Activated naive CD4-positive, alpha-beta T cell treated with anti-CD3 and anti-CD28 coated beads, Interleukin-2, amount 10 ng/mL, durations not matched to agents 7 days and 5 days (primary cell): ENCODE data around the gene UBE2G1.
A peak's percentile ranks its signal among the peaks of the same experiment; 100 is the strongest.
"Not testable (repeated sequence)": the region's sequence is repeated elsewhere in the genome, so short reads cannot be mapped to it uniquely, and the experiment has no call there.

Experiments used
- CTCF ChIA-PET: fragments of 350-600 bp; sonication (Branson Sonifier 250); formaldehyde crosslinking; loops from one replicate; lab custom pipeline; 2021; ENCODE audit warnings: antibody characterized with exemption; lab: Charles Lee
- DNase-seq: peaks from one replicate; pipeline ENCODE4 v3.0.0-alpha.2; 2020
- H3K27ac Mint-ChIP-seq: one replicate; pipeline ENCODE4 v1.8.0; 2021; ENCODE audit warnings: mild to moderate bottlenecking, moderate library complexity, mixed read lengths
- H3K27me3 Mint-ChIP-seq: one replicate; pipeline ENCODE4 v1.8.0; 2021; ENCODE audit warnings: mild to moderate bottlenecking, mixed read lengths
- H3K36me3 Mint-ChIP-seq: one replicate; pipeline ENCODE4 v1.8.0; 2021; ENCODE audit warnings: mixed read lengths
- H3K4me1 Mint-ChIP-seq: one replicate; pipeline ENCODE4 v1.8.0; 2021; ENCODE audit warnings: mixed read lengths
- H3K4me3 Mint-ChIP-seq: one replicate; pipeline ENCODE4 v1.8.0; 2021; ENCODE audit warnings: mild to moderate bottlenecking, moderate library complexity, mixed read lengths
- H3K9me3 Mint-ChIP-seq: one replicate; pipeline ENCODE4 v1.8.0; 2021; ENCODE audit warnings: mixed read lengths

The UBE2G1 gene

GRCh38 chr17:4276514-4276913 is 90.0 kb downstream of the UBE2G1 start:
- Mint-ChIP-seq H3K36me3 (peaks cover 18% of the 10 kb centered on the region), H3K4me1 (peaks cover 2% of the 10 kb centered on the region), H3K4me3 (no peak overlapping the region), H3K9me3 (no peaks in the 10 kb centered on the region), H3K27me3 (no peaks in the 10 kb centered on the region), H3K27ac (no peak overlapping the region)
- no peak for DNase-seq
- CTCF ChIA-PET, result no interaction called here

- Mint-ChIP-seq H3K4me3 (no peak overlapping the region), H3K36me3 (peaks cover 23% of the 10 kb centered on the region), H3K9me3 (no peaks in the 10 kb centered on the region), H3K4me1 (no peaks in the 10 kb centered on the region), H3K27ac (no peak overlapping the region), H3K27me3 (no peaks in the 10 kb centered on the region)
- no peak for DNase-seq
- CTCF ChIA-PET, result no interaction called here
These were observed 93.5 kb downstream of the UBE2G1 start for GRCh38 chr17:4272972-4273368.

- H3K36me3 Mint-ChIP-seq, result peaks cover 26% of the 10 kb centered on the region
These were observed 94.1 kb downstream of the UBE2G1 start for GRCh38 chr17:4272213-4272971.

GRCh38 chr17:4270736-4271135 is 95.7 kb downstream of the UBE2G1 start:
- H3K36me3 Mint-ChIP-seq, result peaks cover 25% of the 10 kb centered on the region

More at GRCh38 chr17:4272213-4272971, 94.1 kb downstream of the UBE2G1 start:
- no peak overlapping the region for H3K27ac Mint-ChIP-seq
- CTCF ChIA-PET, result no interaction called here
- no peak overlapping the region for H3K4me3 Mint-ChIP-seq
- no peaks in the 10 kb centered on the region for H3K9me3 Mint-ChIP-seq
- no peaks in the 10 kb centered on the region for H3K4me1 Mint-ChIP-seq
- H3K27me3 Mint-ChIP-seq, result no peaks in the 10 kb centered on the region
- DNase-seq, result no peak

GRCh38 chr17:4269915-4270314 is 96.6 kb downstream of the UBE2G1 start:
- no peak overlapping the region for H3K4me3 Mint-ChIP-seq
- H3K27me3 Mint-ChIP-seq, result no peaks in the 10 kb centered on the region
- H3K4me1 Mint-ChIP-seq, result peaks cover 3% of the 10 kb centered on the region
- peaks cover 28% of the 10 kb centered on the region for H3K36me3 Mint-ChIP-seq
- no peak overlapping the region for H3K27ac Mint-ChIP-seq
- CTCF ChIA-PET, result no interaction called here
- no peak for DNase-seq
- no peaks in the 10 kb centered on the region for H3K9me3 Mint-ChIP-seq

More at GRCh38 chr17:4270736-4271135, 95.7 kb downstream of the UBE2G1 start:
- DNase-seq, result no peak
- Mint-ChIP-seq H3K4me1 (no peaks in the 10 kb centered on the region), H3K4me3 (no peak overlapping the region), H3K27me3 (no peaks in the 10 kb centered on the region), H3K27ac (no peak overlapping the region), H3K9me3 (no peaks in the 10 kb centered on the region)
- CTCF ChIA-PET, result no interaction called here

- H3K4me1 Mint-ChIP-seq, result peaks cover 21% of the 10 kb centered on the region
- CTCF ChIA-PET, result interaction anchor here (1.0 kb wide), 1 partner anchor 12 kb away, joined by 3 read pairs; no protein-coding TSS in a partner anchor
- no peaks in the 10 kb centered on the region for H3K27me3 Mint-ChIP-seq
- peaks cover 23% of the 10 kb centered on the region for H3K36me3 Mint-ChIP-seq
- no peak overlapping the region for H3K4me3 Mint-ChIP-seq
- no peaks in the 10 kb centered on the region for H3K9me3 Mint-ChIP-seq
- H3K27ac Mint-ChIP-seq, result no peak overlapping the region
- DNase-seq, result no peak
These were observed 99.1 kb downstream of the UBE2G1 start for GRCh38 chr17:4267402-4267801.

GRCh38 chr17:4266550-4266949 is 99.9 kb downstream of the UBE2G1 start:
- Mint-ChIP-seq H3K4me1 (peaks cover 30% of the 10 kb centered on the region), H3K27me3 (no peaks in the 10 kb centered on the region), H3K4me3 (no peak overlapping the region), H3K36me3 (peaks cover 28% of the 10 kb centered on the region), H3K27ac (no peak overlapping the region), H3K9me3 (peaks cover 2% of the 10 kb centered on the region)
- DNase-seq, result no peak
- CTCF ChIA-PET, result no interaction called here

GRCh38 chr17:4263282-4264215 is 102.9 kb downstream of the UBE2G1 start, which contains the start of gene ANKFY1:
ANKFY1 (minus strand) TSS chr17:4263979; CDS start chr17:4263941, 38 bp downstream.
- CTCF ChIA-PET, result interaction anchor here (1.3 to 2.0 kb wide), 2 partner anchors 13 to 14 kb away, joined by 4 to 5 read pairs; no protein-coding TSS in a partner anchor
- peaks cover 36% of the 10 kb centered on the region for H3K4me1 Mint-ChIP-seq
- H3K9me3 Mint-ChIP-seq, result peaks cover 11% of the 10 kb centered on the region
- H3K4me3 Mint-ChIP-seq, result peak within 1 kb of the TSS; percentile 90
- peak within 1 kb of the TSS; percentile 87 for H3K27ac Mint-ChIP-seq
- H3K27me3 Mint-ChIP-seq, result no peaks in the 10 kb centered on the region
- peaks cover 39% of the 10 kb centered on the region for H3K36me3 Mint-ChIP-seq
- DNase-seq, result peak; percentile 99

GRCh38 chr17:4262703-4263102 is 103.8 kb downstream of the UBE2G1 start:
- no peak for DNase-seq
- Mint-ChIP-seq H3K27ac (peak overlapping the region; percentile 83), H3K4me3 (peak overlapping the region; percentile 90), H3K4me1 (peaks cover 36% of the 10 kb centered on the region), H3K36me3 (peaks cover 37% of the 10 kb centered on the region), H3K27me3 (no peaks in the 10 kb centered on the region), H3K9me3 (peaks cover 15% of the 10 kb centered on the region)
- CTCF ChIA-PET, result interaction anchor here (1.3 to 2.0 kb wide), 2 partner anchors 12 to 13 kb away, joined by 4 to 5 read pairs; no protein-coding TSS in a partner anchor

GRCh38 chr17:4261452-4261851 is 105.0 kb downstream of the UBE2G1 start:
- CTCF ChIA-PET, result interaction anchor here (0.5 to 3.5 kb wide), 3 partner anchors 9 to 33 kb away, joined by 3 to 19 read pairs (median 5); no protein-coding TSS in a partner anchor
- H3K9me3 Mint-ChIP-seq, result peaks cover 17% of the 10 kb centered on the region
- peaks cover 43% of the 10 kb centered on the region for H3K36me3 Mint-ChIP-seq
- DNase-seq, result no peak
- H3K4me3 Mint-ChIP-seq, result no peak overlapping the region
- H3K27me3 Mint-ChIP-seq, result no peaks in the 10 kb centered on the region
- H3K27ac Mint-ChIP-seq, result peak overlapping the region; percentile 68
- H3K4me1 Mint-ChIP-seq, result peaks cover 40% of the 10 kb centered on the region

GRCh38 chr17:4258867-4259266 is 107.6 kb downstream of the UBE2G1 start:
- Mint-ChIP-seq H3K27me3 (no peaks in the 10 kb centered on the region), H3K4me3 (no peak overlapping the region), H3K9me3 (peaks cover 17% of the 10 kb centered on the region), H3K27ac (no peak overlapping the region), H3K4me1 (peaks cover 28% of the 10 kb centered on the region), H3K36me3 (peaks cover 43% of the 10 kb centered on the region)
- CTCF ChIA-PET, result interaction anchor here (1.8 to 3.5 kb wide), 2 partner anchors 9 to 12 kb away, joined by 4 to 19 read pairs; no protein-coding TSS in a partner anchor
- DNase-seq, result no peak

- Mint-ChIP-seq H3K4me3 (no peak overlapping the region), H3K36me3 (peaks cover 39% of the 10 kb centered on the region), H3K9me3 (peaks cover 17% of the 10 kb centered on the region), H3K27me3 (no peaks in the 10 kb centered on the region), H3K4me1 (peaks cover 14% of the 10 kb centered on the region), H3K27ac (no peak overlapping the region)
- no peak for DNase-seq
- CTCF ChIA-PET, result no interaction called here
These were observed 109.5 kb downstream of the UBE2G1 start for GRCh38 chr17:4256952-4257351.

GRCh38 chr17:4255271-4255670 is 111.2 kb downstream of the UBE2G1 start:
- not testable (repeated sequence) for H3K4me3 Mint-ChIP-seq, H3K27ac Mint-ChIP-seq, H3K27me3 Mint-ChIP-seq, DNase-seq
- H3K36me3 Mint-ChIP-seq, result peaks cover 25% of the 10 kb centered on the region
- peaks cover 15% of the 10 kb centered on the region for H3K9me3 Mint-ChIP-seq
- CTCF ChIA-PET, result interaction anchor here (0.6 to 1.0 kb wide), 2 partner anchors 12 to 370 kb away, joined by 3 read pairs; no protein-coding TSS in a partner anchor
- peaks cover 14% of the 10 kb centered on the region for H3K4me1 Mint-ChIP-seq

- no peaks in the 10 kb centered on the region for H3K9me3 Mint-ChIP-seq
- CTCF ChIA-PET, result interaction anchor here (1.5 to 2.3 kb wide), 4 partner anchors 9 to 12 kb away, joined by 4 to 19 read pairs (median 6); partner anchors contain the start of gene ANKFY1
- H3K4me3 Mint-ChIP-seq, result no peak overlapping the region
- no peak overlapping the region for H3K27ac Mint-ChIP-seq
- peaks cover 25% of the 10 kb centered on the region for H3K4me1 Mint-ChIP-seq
- H3K36me3 Mint-ChIP-seq, result peaks cover 6% of the 10 kb centered on the region
- no peak for DNase-seq
- H3K27me3 Mint-ChIP-seq, result no peaks in the 10 kb centered on the region
These were observed 115.6 kb downstream of the UBE2G1 start for GRCh38 chr17:4250887-4251286.
